CD4-positive, alpha-beta T cell treated with Interleukin-1 beta for 1 hour (primary cell): ENCODE measurements around the gene KRT4.

Experiments used
- DNase-seq, 2 donors: peaks; one replicate each; pipeline ENCODE4 v3.0.0-alpha.2; 2020 to 2022

Gene KRT4

GRCh38 chr12:52791271-52792184 lies 22.4 kb downstream of the KRT4 start:
- DNase-seq = no peak

GRCh38 chr12:52790427-52791270 lies 23.3 kb downstream of the KRT4 start:
- DNase-seq = no peak

- no peak for DNase-seq
Observed at GRCh38 chr12:52789637-52790426, 24.1 kb downstream of the KRT4 start.

- DNase-seq = no peak
Observed at GRCh38 chr12:52788876-52789636, 24.9 kb downstream of the KRT4 start.

- no peak for DNase-seq
Observed at GRCh38 chr12:52788192-52788875, 25.6 kb downstream of the KRT4 start.

GRCh38 chr12:52787324-52788191 lies 26.4 kb downstream of the KRT4 start:
- DNase-seq = no peak

GRCh38 chr12:52784909-52785308 lies 29.0 kb downstream of the KRT4 start:
- no peak for DNase-seq

GRCh38 chr12:52783563-52784316 lies 30.2 kb downstream of the KRT4 start:
- no peak for DNase-seq

GRCh38 chr12:52782502-52782901 lies 31.4 kb downstream of the KRT4 start:
- DNase-seq = no peak

- DNase-seq = no peak
Observed at GRCh38 chr12:52781399-52782082, 32.4 kb downstream of the KRT4 start.

- no peak for DNase-seq
Observed at GRCh38 chr12:52779914-52780313, 34.0 kb downstream of the KRT4 start.

- no peak for DNase-seq
Observed at GRCh38 chr12:52778833-52779232, 35.1 kb downstream of the KRT4 start.

- DNase-seq = no peak
Observed at GRCh38 chr12:52777566-52777965, 36.4 kb downstream of the KRT4 start.

- DNase-seq = no peak
Observed at GRCh38 chr12:52776913-52777395, 37.0 kb downstream of the KRT4 start, which contains the start of gene KRT76. Gene KRT76, minus strand, starts transcription at chr12:52777345. Its CDS starts 54 bp downstream, at chr12:52777291.

GRCh38 chr12:52776435-52776834 lies 37.5 kb downstream of the KRT4 start:
- no peak for DNase-seq

GRCh38 chr12:52774629-52775250 lies 39.2 kb downstream of the KRT4 start:
- DNase-seq = no peak

GRCh38 chr12:52772772-52773171 lies 41.1 kb downstream of the KRT4 start:
- no peak for DNase-seq

- no peak for DNase-seq
Observed at GRCh38 chr12:52772188-52772587, 41.7 kb downstream of the KRT4 start.
